H9 (cell line): ENCODE results near the gene SPEG. TPM values are rescaled to one million over a fixed set of nuclear protein-coding genes. Genes with fewer than 3 reads are reported as not detected.

Experiments
- DNase-seq: peaks from one replicate; pipeline ENCODE4 v3.0.0-alpha.2; 2017
- H2AFZ ChIP-seq: one replicate; pipeline ENCODE4 v1.6.1; 2013; ENCODE audit warnings: mild to moderate bottlenecking, low read length, control low read depth, moderate library complexity
- H2AK5ac ChIP-seq: 2 replicates; pipeline ENCODE4 v1.6.1; 2013; ENCODE audit warnings: low read length, control low read depth, mixed read lengths; ENCODE audit not compliant: insufficient read length
- H2BK120ac ChIP-seq: one replicate; pipeline ENCODE4 v1.6.1; 2013; ENCODE audit warnings: low read depth, mild to moderate bottlenecking, low read length, control low read depth, inconsistent platforms; ENCODE audit not compliant: poor library complexity, severe bottlenecking
- H2BK12ac ChIP-seq: 2 replicates; pipeline ENCODE4 v1.6.1; 2013; ENCODE audit warnings: low read length, control low read depth, mixed read lengths, low read depth; ENCODE audit not compliant: insufficient read length
- H2BK15ac ChIP-seq: 2 replicates; pipeline ENCODE4 v1.6.1; 2013; ENCODE audit warnings: low read depth, low read length, control low read depth
- H2BK20ac ChIP-seq: one replicate; pipeline ENCODE4 v1.6.1; 2013; ENCODE audit warnings: low read depth, mild to moderate bottlenecking, low read length, control low read depth, inconsistent platforms; ENCODE audit not compliant: poor library complexity, severe bottlenecking
- H2BK5ac ChIP-seq: 2 replicates; pipeline ENCODE4 v1.6.1; 2013; ENCODE audit warnings: low read length, control low read depth, mixed read lengths; ENCODE audit not compliant: insufficient read length
- H3K14ac ChIP-seq: 2 replicates; pipeline ENCODE4 v1.6.1; 2013; ENCODE audit warnings: low read length, control low read depth; ENCODE audit not compliant: insufficient read depth
- H3K18ac ChIP-seq: 2 replicates; pipeline ENCODE4 v1.6.1; 2013; ENCODE audit warnings: low read depth, mild to moderate bottlenecking, mixed read lengths, low read length, control low read depth; ENCODE audit not compliant: insufficient read length
- H3K23ac ChIP-seq: 2 replicates; pipeline ENCODE4 v1.6.1; 2013; ENCODE audit warnings: low read length, control low read depth, mixed read lengths, low read depth; ENCODE audit not compliant: insufficient read length
- H3K23me2 ChIP-seq: 2 replicates; pipeline ENCODE4 v1.6.1; 2013; ENCODE audit warnings: low read depth, mild to moderate bottlenecking, mixed read lengths, low read length, control low read depth; ENCODE audit not compliant: insufficient read length, poor library complexity, severe bottlenecking
- H3K27ac ChIP-seq: 2 replicates; pipeline ENCODE4 v1.5.1; 2013; ENCODE audit warnings: low read length, control low read depth, mixed read lengths, low read depth; ENCODE audit not compliant: insufficient read length
- H3K27me3 ChIP-seq: 2 replicates; pipeline ENCODE4 v1.6.1; 2013; ENCODE audit warnings: low read length, control low read depth, inconsistent platforms; ENCODE audit not compliant: insufficient read depth
- H3K4ac ChIP-seq: 2 replicates; pipeline ENCODE4 v1.6.1; 2013; ENCODE audit warnings: low read depth, mild to moderate bottlenecking, control low read depth, inconsistent platforms, low read length, moderate library complexity
- H3K4me1 ChIP-seq: 2 replicates; pipeline ENCODE4 v1.6.1; 2013; ENCODE audit warnings: low read length, control low read depth, inconsistent platforms; ENCODE audit not compliant: insufficient read depth
- H3K4me2 ChIP-seq: 2 replicates; pipeline ENCODE4 v1.6.1; 2013; ENCODE audit warnings: low read length, control low read depth, mixed read lengths; ENCODE audit not compliant: insufficient read length, insufficient read depth
- H3K56ac ChIP-seq: 2 replicates; pipeline ENCODE4 v1.6.1; 2013; ENCODE audit warnings: low read depth, mild to moderate bottlenecking, mixed read lengths, low read length, control low read depth; ENCODE audit not compliant: insufficient read length
- H3K79me1 ChIP-seq: 2 replicates; pipeline ENCODE4 v1.6.1; 2013; ENCODE audit warnings: low read depth, mild to moderate bottlenecking, moderate library complexity, low read length, control low read depth, inconsistent platforms; ENCODE audit not compliant: insufficient read depth, poor library complexity, severe bottlenecking
- H3K79me2 ChIP-seq: 2 replicates; pipeline ENCODE4 v1.6.1; 2013; ENCODE audit warnings: low read length, control low read depth, inconsistent platforms; ENCODE audit not compliant: insufficient read depth
- H3K9ac ChIP-seq: 2 replicates; pipeline ENCODE4 v1.6.1; 2013; ENCODE audit warnings: low read length, control low read depth, mixed read lengths; ENCODE audit not compliant: insufficient read length; ENCODE audit errors: extremely low read depth
- H3K9me3 ChIP-seq: one replicate; pipeline ENCODE4 v1.6.1; 2013; ENCODE audit warnings: low read depth, low read length, inconsistent platforms; ENCODE audit not compliant: control insufficient read depth
- H3T11ph ChIP-seq: one replicate; pipeline ENCODE4 v1.6.1; 2013; ENCODE audit warnings: mild to moderate bottlenecking, low read length, control low read depth, inconsistent platforms
- H4K20me1 ChIP-seq: one replicate; pipeline ENCODE4 v1.6.1; 2013; ENCODE audit not compliant: control insufficient read depth, insufficient read length, insufficient read depth
- H4K5ac ChIP-seq: 2 replicates; pipeline ENCODE4 v1.6.1; 2013; ENCODE audit warnings: low read depth, mild to moderate bottlenecking, mixed read lengths, low read length, control low read depth; ENCODE audit not compliant: insufficient read length
- H4K8ac ChIP-seq: replicated peaks from 2 replicates; pipeline ENCODE4 v1.6.1; 2013; ENCODE audit warnings: low read length, control low read depth, mixed read lengths, low read depth; ENCODE audit not compliant: insufficient read length
- H4K91ac ChIP-seq: 2 replicates; pipeline ENCODE4 v1.6.1; 2013; ENCODE audit warnings: low read depth, mild to moderate bottlenecking, moderate library complexity, mixed read lengths, low read length, control low read depth; ENCODE audit not compliant: insufficient read length
- H3K27ac Mint-ChIP-seq, 3 experiments: 2 replicates in 2 of 3; 3 replicates in 1 of 3; pipeline ENCODE4 v1.8.0; 2020 to 2021; ENCODE audit warnings: mixed read lengths in 3 of 3, mild to moderate bottlenecking in 1 of 3, moderate library complexity in 1 of 3
- H3K27me3 Mint-ChIP-seq: 2 replicates; pipeline ENCODE4 v1.8.0; 2021; ENCODE audit warnings: low read depth, mild to moderate bottlenecking, moderate library complexity, mixed read lengths
- H3K36me3 Mint-ChIP-seq, 3 experiments: 2 replicates in 2 of 3; 3 replicates in 1 of 3; pipeline ENCODE4 v1.8.0; 2020 to 2021; ENCODE audit warnings: low read depth in 3 of 3, mixed read lengths in 3 of 3; ENCODE audit not compliant: insufficient read depth in 1 of 3
- H3K4me1 Mint-ChIP-seq, 2 experiments: 2 replicates each; pipeline ENCODE4 v1.8.0; 2020; ENCODE audit warnings: mixed read lengths in 2 of 2
- H3K4me3 Mint-ChIP-seq, 2 experiments: 2 replicates in 1 of 2; 3 replicates in 1 of 2; pipeline ENCODE4 v1.8.0; 2020 to 2021; ENCODE audit warnings: mild to moderate bottlenecking in 2 of 2, mixed read lengths in 2 of 2, moderate library complexity in 1 of 2
- H3K9me3 Mint-ChIP-seq, 2 experiments: 2 replicates in 1 of 2; 3 replicates in 1 of 2; pipeline ENCODE4 v1.8.0; 2020; ENCODE audit warnings: mild to moderate bottlenecking in 2 of 2, mixed read lengths in 2 of 2, moderate library complexity in 1 of 2
- CTCF ChIP-seq: fragments of 200-600 bp; sonication (generic); conservative IDR thresholded peaks from 3 replicates; pipeline ENCODE4 v1.8.0; 2021; ENCODE audit warnings: antibody characterized with exemption, mild to moderate bottlenecking
- WGBS: extraction: QIAGEN DNeasy Blood & Tissue Kit; methylation state at CpG from one replicate; pipeline ENCODE4 v1.1.7; 2013; ENCODE audit warnings: missing lambda C conversion rate, low lambda C conversion rate, mixed read lengths; ENCODE audit not compliant: insufficient read length; ENCODE audit errors: extremely low coverage; 5-methylcytosine and 5-hydroxymethylcytosine counted together
- total RNA-seq: library from RNA; stranded (reverse); gene quantifications from 2 replicates; pipeline ENCODE4 v1.2.1, GENCODE V29; 2021

The SPEG gene
- total RNA-seq, 1 experiment from 2014 or later = 23.7 TPM

- Histone ChIP-seq H3K23me2 (peaks cover 4% of the 10 kb centered on the region), H2BK5ac (no peak overlapping the region), H3T11ph (no peak overlapping the region), H2BK12ac (no peak overlapping the region), H3K79me1 (no peaks in the 10 kb centered on the region), H3K56ac (no peak overlapping the region), H3K9ac (no peak overlapping the region), H2AK5ac (no peak overlapping the region), H3K27ac (no peak overlapping the region), H4K5ac (no peak overlapping the region), H4K20me1 (no peaks in the 10 kb centered on the region), H2BK15ac (no peak overlapping the region), H3K9me3 (no peaks in the 10 kb centered on the region), H2BK20ac (no peak overlapping the region), H2AFZ (no peak overlapping the region), H2BK120ac (no peak overlapping the region), H3K23ac (no peak overlapping the region), H3K4me2 (no peak overlapping the region), H3K14ac (no peak overlapping the region), H3K79me2 (no peaks in the 10 kb centered on the region), H3K4me1 (peaks cover 3% of the 10 kb centered on the region; the same call in 1 of the 2 replicates), H3K18ac (no peak overlapping the region), H4K91ac (no peak overlapping the region), H4K8ac (no peak overlapping the region), H3K27me3 (no peaks in the 10 kb centered on the region; the same call in 1 of the 2 replicates), H3K4ac (no peak overlapping the region)
- peaks cover 54% of the 10 kb centered on the region for H3K27me3 Mint-ChIP-seq
- H3K27ac Mint-ChIP-seq = no peak overlapping the region
- no peaks in the 10 kb centered on the region for H3K9me3 Mint-ChIP-seq
- H3K36me3 Mint-ChIP-seq = no peaks in the 10 kb centered on the region
- DNase-seq = no peak
- H3K4me3 Mint-ChIP-seq = no peak overlapping the region
- WGBS = no CpG with 5 or more reads among the region's 2 CpGs
- TF ChIP-seq CTCF = no peak
- H3K4me1 Mint-ChIP-seq = peaks cover 53 to 65% of the 10 kb centered on the region in 2 experiments
Measured at GRCh38 chr2:219524817-219525216, 90.2 kb downstream of the SPEG start.
